K562 (cell line): Measurements from ENCODE around the gene CRHR1. TPM values are rescaled to one million over a fixed set of nuclear protein-coding genes. Genes with fewer than 3 reads are reported as not detected.

Experiments
- ATAC-seq: fragments of 200-7000 bp; cut with Tn5 transposase; 3 replicates; pipeline ENCODE4 v1.9.1; 2020; ENCODE audit warnings: moderate library complexity
- BruUV-seq: library from RNA; stranded (reverse); fragments of 400-500 nt; replicated peaks from 2 replicates; lab custom pipeline; 2021; lab: Mats Ljungman, UMichigan
- CTCF ChIA-PET: fragments of 300-600 bp; formaldehyde crosslinking; extraction: SDS; loops from one replicate; lab custom pipeline; 2021; ENCODE audit warnings: low intra/inter-chr PET ratio; lab: Yijun Ruan, JAX
- POLR2A ChIA-PET: fragments of 300-600, 350-650 bp; sonication (Branson Sonifier 250); formaldehyde crosslinking; extraction: SDS; loops from one replicate; lab custom pipeline; 2021; ENCODE audit warnings: antibody characterized with exemption, inconsistent platforms; lab: Yijun Ruan, JAX
- DNase-seq, 4 experiments: peaks; one replicate each; pipeline versions ENCODE4 v3.0.0 to v3.0.0-alpha.2; 2011 to 2018; ENCODE audit warnings: low spot score in 3 of 4, mixed read lengths in 3 of 4; ENCODE audit errors: extremely low read depth in 1 of 4
- FAIRE-seq: peaks from 2 replicates; lab custom pipeline; 2011; peaks lifted over from hg19 to GRCh38; lab: Jason Lieb, UNC
- H2AFZ ChIP-seq: 2 replicates; pipeline ENCODE4 v1.6.0; 2011; ENCODE audit warnings: low read depth, low read length, control low read depth, inconsistent platforms
- H3K27ac ChIP-seq: fragments of 200-600 bp; 3 replicates; pipeline ENCODE4 v1.8.0; 2011; ENCODE audit warnings: low read depth, mild to moderate bottlenecking, control low read depth, inconsistent platforms, low read length, moderate library complexity, mixed read lengths; ENCODE audit errors: extremely low read depth
- H3K27me3 ChIP-seq, 2 experiments: fragments of 300-600 bp in 1 of 2; 2 replicates in 1 of 2; 3 replicates in 1 of 2; pipeline versions ENCODE4 v1.6.0 to v1.8.0; 2011; ENCODE audit warnings: inconsistent platforms in 2 of 2, low read length in 2 of 2, mild to moderate bottlenecking in 1 of 2, mixed read lengths in 1 of 2, moderate library complexity in 1 of 2; ENCODE audit not compliant: control insufficient read depth in 2 of 2, insufficient read depth in 2 of 2
- H3K36me3 ChIP-seq: fragments of 300-600 bp; 3 replicates; pipeline ENCODE4 v1.8.0; 2011; ENCODE audit warnings: mild to moderate bottlenecking, low read length, inconsistent platforms; ENCODE audit not compliant: control insufficient read depth, insufficient read depth
- H3K4me1 ChIP-seq, 2 experiments: fragments of 200-600 bp in 1 of 2; replicated peaks in 1 of 2; 2 replicates in 1 of 2; 3 replicates in 1 of 2; pipeline versions ENCODE4 v1.5.1 to v1.8.0; 2011; ENCODE audit warnings: inconsistent platforms in 2 of 2, low read length in 2 of 2, mild to moderate bottlenecking in 1 of 2, mixed read lengths in 1 of 2, moderate library complexity in 1 of 2; ENCODE audit not compliant: control insufficient read depth in 2 of 2, insufficient read depth in 2 of 2
- H3K4me2 ChIP-seq: 2 replicates; pipeline ENCODE4 v1.6.1; 2011; ENCODE audit warnings: low read length, control low read depth, inconsistent platforms, mixed read lengths; ENCODE audit not compliant: insufficient read depth
- H3K4me3 ChIP-seq: fragments of 200-600 bp; sonication (generic), shearing (Covaris generic); 2 replicates; pipeline ENCODE4 v1.5.1; 2016; ENCODE audit warnings: control low read depth, inconsistent platforms
- H3K79me2 ChIP-seq: fragments of 200-600 bp; 3 replicates; pipeline ENCODE4 v1.8.0; 2011; ENCODE audit warnings: low read length, inconsistent platforms; ENCODE audit not compliant: control insufficient read depth, insufficient read depth
- H3K9ac ChIP-seq, 2 experiments: 2 replicates each; pipeline versions ENCODE4 v1.6.0 to v1.6.1; 2011; ENCODE audit warnings: low read depth in 2 of 2, low read length in 2 of 2, control low read depth in 1 of 2, inconsistent platforms in 1 of 2, mild to moderate bottlenecking in 1 of 2, mixed read lengths in 1 of 2; ENCODE audit not compliant: insufficient read depth in 1 of 2
- H3K9me1 ChIP-seq: one replicate; pipeline ENCODE4 v1.6.0; 2011; ENCODE audit warnings: inconsistent platforms, mild to moderate bottlenecking, low read length, moderate library complexity; ENCODE audit not compliant: control insufficient read depth, insufficient read depth
- H3K9me3 ChIP-seq: replicated peaks from 2 replicates; pipeline ENCODE4 v1.5.1; 2011; ENCODE audit warnings: low read depth, low read length, inconsistent platforms; ENCODE audit not compliant: control insufficient read depth, insufficient read depth
- H4K20me1 ChIP-seq: replicated peaks from 2 replicates; pipeline ENCODE4 v1.6.1; 2011; ENCODE audit warnings: low read length, inconsistent platforms, mixed read lengths; ENCODE audit not compliant: control insufficient read depth, insufficient read depth
- DMBX1 ChIP-seq: fragments of 250-450 bp; sonication (Bioruptor Pico); IDR thresholded peaks from 2 replicates; pipeline ENCODE4 v1.8.0; 2022; ENCODE audit warnings: inconsistent platforms, mild to moderate bottlenecking, moderate library complexity, borderline replicate concordance
- FOXA3 ChIP-seq, 2 experiments: fragments of 450-650 bp in 1 of 2; sonication (generic) in 1 of 2; formaldehyde crosslinking; IDR thresholded peaks in 1 of 2; conservative IDR thresholded peaks in 1 of 2; 2 replicates each; pipeline versions ENCODE4 v1.4.0 to v1.8.0; 2020 to 2022; ENCODE audit warnings: mild to moderate bottlenecking in 2 of 2, missing genetic modification reagents in 1 of 2
- FOXJ2 ChIP-seq: fragments of 200-800 bp; sonication (Bioruptor generic); IDR thresholded peaks from 2 replicates; pipeline ENCODE4 v1.6.1; 2016; ENCODE audit warnings: missing genetic modification characterization, missing compliant biosample characterization
- HDAC2 ChIP-seq: fragments of 450-650 bp; IDR thresholded peaks from 2 replicates; pipeline ENCODE4 v1.6.1; 2016; ENCODE audit warnings: mild to moderate bottlenecking
- LCOR ChIP-seq: sonication (generic); formaldehyde crosslinking; IDR thresholded peaks from 2 replicates; pipeline ENCODE4 v1.8.0; 2022; ENCODE audit warnings: mild to moderate bottlenecking, missing genetic modification reagents
- TEAD2 ChIP-seq: fragments of 450-650 bp; IDR thresholded peaks from 2 replicates; pipeline ENCODE4 v1.6.1; 2016; ENCODE audit warnings: missing genetic modification characterization, control low read depth, missing compliant biosample characterization
- TFAP4 ChIP-seq: sonication (generic); formaldehyde crosslinking; IDR thresholded peaks from 2 replicates; pipeline ENCODE4 v1.8.0; 2022; ENCODE audit warnings: missing genetic modification reagents, mild to moderate bottlenecking, moderate library complexity, borderline replicate concordance
- ZNF586 ChIP-seq: fragments of 450-650 bp; formaldehyde crosslinking; conservative IDR thresholded peaks from 2 replicates; pipeline ENCODE4 v1.4.0; 2020; ENCODE audit warnings: mild to moderate bottlenecking, moderate library complexity
- WGBS: fragments of 100-300 bp; shearing (Covaris generic); methylation state at CpG from one replicate; pipeline ENCODE4 v1.1.6; 2016; ENCODE audit warnings: low coverage, mixed read lengths; ENCODE audit not compliant: insufficient coverage; ENCODE audit errors: missing lambda C conversion rate; 5-methylcytosine and 5-hydroxymethylcytosine counted together
- in situ Hi-C: fragments of 300-500 bp; cut with MboI; formaldehyde crosslinking; loops from 4 replicates; pipeline ENCODE4 v1.15.0; 2018; ENCODE audit warnings: inconsistent platforms, mixed read lengths
- intact Hi-C: fragments of 100-400 bp; cut with micrococcal nuclease; formaldehyde crosslinking; loops from 2 replicates; pipeline ENCODE4 v1.14.2; 2022
- polyA plus RNA-seq, 8 experiments: library from polyadenylated mRNA; depleted of rRNA in 4 of 8; stranded (reverse) in 5 of 8; unstranded in 3 of 8; fragments of >200 nt; fragmentation: Nextera tagmentation in 2 of 8; fragmentation: Illumina TruSeq in 1 of 8; extraction: Ambion mirVana in 2 of 8; extraction: Trizol in 1 of 8; gene quantifications; 2 replicates each; pipeline versions ENCODE4 v1.2.1 to v1.2.3, GENCODE V29; 2011 to 2014; ENCODE audit warnings: inconsistent platforms in 1 of 8, missing spikeins in 1 of 8
- total RNA-seq, 7 experiments: library from RNA; depleted of rRNA in 6 of 7; stranded (reverse); fragments of >200 nt in 6 of 7; fragmentation: Illumina TruSeq in 2 of 7; extraction: Trizol in 2 of 7; gene quantifications; 2 replicates each; pipeline versions ENCODE4 v1.2.1 to v1.2.3, GENCODE V29; 2011 to 2021; ENCODE audit warnings: low replicate concordance in 1 of 7

CRHR1 gene
- total and polyA plus RNA-seq, 9 of the 15 experiments (the other 6 are each of a cell fraction or from before 2014, with no cell fraction given), result 0.05 TPM; not detected in 8

- no peak for TF ChIP-seq LCOR (CRISPR knock-in tag)
- no peak for TF ChIP-seq ZNF586 (CRISPR knock-in tag)
- TF ChIP-seq DMBX1 (CRISPR knock-in tag), result no peak
- TF ChIP-seq HDAC2, result no peak
- no peak for TF ChIP-seq TEAD2 (tag)
- no peak for TF ChIP-seq TFAP4 (CRISPR knock-in tag)
- no peak for TF ChIP-seq FOXJ2
- no peak for TF ChIP-seq FOXA3 (CRISPR knock-in tag; conservative IDR thresholded peaks at IDR 0.05 in 1 of 2, IDR thresholded peaks at IDR 0.05 in 1 of 2)
- ChIA-PET CTCF (no interaction called here), POLR2A (no interaction called here)
- Histone ChIP-seq H3K27me3 (peaks cover 6 to 59% of the 10 kb centered on the region in 2 experiments; a peak in 3 of 5 replicates), H3K4me1 (no peaks in the 10 kb centered on the region), H3K4me2 (no peak overlapping the region), H2AFZ (no peak overlapping the region), H3K9ac (no peak overlapping the region), H3K4me3 (no peak overlapping the region), H4K20me1 (no peaks in the 10 kb centered on the region; the same call in none of the 2 replicates), H3K36me3 (no peaks in the 10 kb centered on the region), H3K9me3 (no peaks in the 10 kb centered on the region), H3K79me2 (no peaks in the 10 kb centered on the region), H3K9me1 (peaks cover 3% of the 10 kb centered on the region), H3K27ac (no peak overlapping the region)
- FAIRE-seq (no peak), DNase-seq (no peak), ATAC-seq (no peak)
- no TSS peak for BruUV-seq
- intact Hi-C loops (no loop called here), in situ Hi-C loops (no loop called here)
- WGBS, result 0% methylated on average over 2 of the region's 4 CpGs
These were observed 8.5 kb upstream of the CRHR1 start for GRCh38 chr17:45775576-45776011.
